Measurements from ENCODE around the gene SESN3. TPM values are rescaled to one million over a fixed set of nuclear protein-coding genes. Genes with fewer than 3 reads are reported as not detected.

The SESN3 gene
- total and polyA plus RNA-seq, 11 donors: 1.0 to 26.5 (median 5.6) TPM

DNA sequence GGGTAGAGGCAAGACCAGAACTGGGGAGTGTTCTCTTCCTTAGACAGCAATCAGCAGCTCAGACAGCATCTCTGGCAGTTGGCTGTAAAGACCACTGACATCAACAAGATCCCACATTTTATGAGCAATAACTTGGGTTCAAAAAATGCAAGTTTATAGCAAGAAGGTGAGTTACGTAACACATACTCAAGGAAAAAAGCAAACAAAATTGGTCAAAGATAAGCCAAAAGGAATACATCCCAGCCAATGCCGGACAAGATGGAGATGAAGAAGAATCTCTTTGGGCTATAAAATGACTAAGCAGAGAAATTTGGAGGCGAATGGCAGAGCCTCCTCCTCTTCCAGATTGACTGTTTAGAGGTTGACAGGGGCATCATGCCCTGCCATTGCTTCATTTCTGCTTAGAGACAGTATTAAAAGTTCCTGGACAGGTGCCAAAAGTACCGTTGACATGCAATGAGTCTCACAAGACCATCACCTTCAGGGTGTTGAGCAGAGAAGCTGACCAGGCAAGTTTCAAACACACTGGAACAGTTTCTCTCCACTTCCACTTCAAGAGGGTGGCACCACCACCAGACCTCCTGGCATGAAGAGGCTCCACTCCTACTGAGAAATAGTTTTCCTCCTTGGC lies 85.5 kb downstream of the SESN3 start:
- TF ChIP-seq, protein P1, sequence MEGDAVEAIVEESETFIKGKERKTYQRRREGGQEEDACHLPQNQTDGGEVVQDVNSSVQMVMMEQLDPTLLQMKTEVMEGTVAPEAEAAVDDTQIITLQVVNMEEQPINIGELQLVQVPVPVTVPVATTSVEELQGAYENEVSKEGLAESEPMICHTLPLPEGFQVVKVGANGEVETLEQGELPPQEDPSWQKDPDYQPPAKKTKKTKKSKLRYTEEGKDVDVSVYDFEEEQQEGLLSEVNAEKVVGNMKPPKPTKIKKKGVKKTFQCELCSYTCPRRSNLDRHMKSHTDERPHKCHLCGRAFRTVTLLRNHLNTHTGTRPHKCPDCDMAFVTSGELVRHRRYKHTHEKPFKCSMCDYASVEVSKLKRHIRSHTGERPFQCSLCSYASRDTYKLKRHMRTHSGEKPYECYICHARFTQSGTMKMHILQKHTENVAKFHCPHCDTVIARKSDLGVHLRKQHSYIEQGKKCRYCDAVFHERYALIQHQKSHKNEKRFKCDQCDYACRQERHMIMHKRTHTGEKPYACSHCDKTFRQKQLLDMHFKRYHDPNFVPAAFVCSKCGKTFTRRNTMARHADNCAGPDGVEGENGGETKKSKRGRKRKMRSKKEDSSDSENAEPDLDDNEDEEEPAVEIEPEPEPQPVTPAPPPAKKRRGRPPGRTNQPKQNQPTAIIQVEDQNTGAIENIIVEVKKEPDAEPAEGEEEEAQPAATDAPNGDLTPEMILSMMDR (IDR thresholded peaks at IDR 0.05): no peak
- no peak for TF ChIP-seq POLR2A (IDR thresholded peaks at IDR 0.05)
- no peaks in the 10 kb centered on the region for H3K9me3 ChIP-seq
- no peak overlapping the region for H3K27ac ChIP-seq
- H3K4me1 ChIP-seq: peaks cover 0 to 29% (median 11%) of the 10 kb centered on the region in 12 donors
- no peaks in the 10 kb centered on the region for H3K36me3 ChIP-seq
- intact Hi-C loops (cut with DNase I): loop anchor here in 4 of 10 donors (5.0 to 10.0 kb wide), 5 partner anchors 33 to 523 kb away; partner anchors contain the start of genes CWC15 (in 2 of the 4) and KDM4D (in 2 of the 4)
- WGBS, 4 donors: 72 to 80% (median 76%) methylated on average over 4 of the region's 4 CpGs
- H3K4me3 ChIP-seq: no peak overlapping the region
- DNase-seq: no peak
- no peaks in the 10 kb centered on the region for H3K27me3 ChIP-seq
- ATAC-seq: no peak

DNA sequence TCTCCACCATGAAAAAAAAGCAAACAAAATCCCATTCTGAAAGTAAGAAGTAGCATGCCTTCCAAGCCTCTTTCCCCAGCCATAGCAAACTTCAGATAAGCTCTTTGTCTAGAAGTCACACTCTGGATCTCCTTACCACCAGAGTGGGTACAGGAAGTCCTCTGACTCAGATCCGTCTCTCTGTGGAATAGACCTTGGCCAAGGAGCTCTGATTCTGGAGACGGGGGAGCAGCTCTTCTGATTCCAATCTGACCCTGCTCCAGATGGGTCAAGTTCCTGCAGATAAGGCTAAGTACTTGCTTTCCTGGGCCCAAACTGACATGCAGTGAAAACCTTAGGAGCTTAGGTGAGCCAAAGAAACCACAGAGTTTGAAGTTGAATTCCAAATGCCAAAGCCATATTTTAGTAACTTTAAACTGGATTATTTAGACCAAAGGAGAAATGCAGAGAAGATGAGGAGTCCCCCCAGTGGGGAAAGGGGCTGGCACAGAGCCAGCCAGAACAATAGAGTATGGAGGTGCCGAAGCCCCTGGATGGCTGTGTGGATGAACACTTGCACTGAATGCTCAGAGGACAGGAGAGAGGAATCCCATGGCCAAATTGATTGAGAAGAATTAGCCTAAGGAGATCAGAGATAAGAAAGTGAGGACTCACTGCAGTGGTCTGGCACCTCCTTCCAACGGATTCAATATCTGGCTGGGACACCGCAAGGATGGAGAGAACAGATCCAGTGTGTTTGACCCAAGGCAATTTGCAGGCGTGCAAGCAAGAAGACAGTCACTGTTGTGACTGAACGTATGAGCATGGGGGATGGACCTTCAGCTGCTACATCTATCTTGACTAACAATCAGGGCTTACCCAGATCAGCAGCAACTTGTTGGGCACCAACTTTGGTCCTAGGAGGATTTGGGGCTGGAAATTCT lies 86.4 kb downstream of the SESN3 start:
- no peak for TF ChIP-seq POLR2A (IDR thresholded peaks at IDR 0.05)
- TF ChIP-seq, protein P1 (IDR thresholded peaks at IDR 0.05): no peak
- Histone ChIP-seq H3K4me3 (no peak overlapping the region), H3K9me3 (no peaks in the 10 kb centered on the region), H3K36me3 (no peaks in the 10 kb centered on the region), H3K27me3 (no peaks in the 10 kb centered on the region), H3K27ac (peak overlapping the region in 1 of 12 donors; percentile 22), H3K4me1 (peaks cover 0 to 20% (median 4%) of the 10 kb centered on the region in 12 donors)
- 59 to 66% (median 66%) methylated on average over 7 of the region's 7 CpGs for WGBS, 4 donors
- intact Hi-C loops (cut with DNase I): loop anchor here in 5 of 10 donors (5.0 to 10.0 kb wide), 6 partner anchors 32 to 522 kb away; partner anchors contain the start of genes CWC15 (in 2 of the 5) and KDM4D (in 2 of the 5)
- DNase-seq (no peak), ATAC-seq (peak in 1 of 4 donors; percentile 21)

DNA sequence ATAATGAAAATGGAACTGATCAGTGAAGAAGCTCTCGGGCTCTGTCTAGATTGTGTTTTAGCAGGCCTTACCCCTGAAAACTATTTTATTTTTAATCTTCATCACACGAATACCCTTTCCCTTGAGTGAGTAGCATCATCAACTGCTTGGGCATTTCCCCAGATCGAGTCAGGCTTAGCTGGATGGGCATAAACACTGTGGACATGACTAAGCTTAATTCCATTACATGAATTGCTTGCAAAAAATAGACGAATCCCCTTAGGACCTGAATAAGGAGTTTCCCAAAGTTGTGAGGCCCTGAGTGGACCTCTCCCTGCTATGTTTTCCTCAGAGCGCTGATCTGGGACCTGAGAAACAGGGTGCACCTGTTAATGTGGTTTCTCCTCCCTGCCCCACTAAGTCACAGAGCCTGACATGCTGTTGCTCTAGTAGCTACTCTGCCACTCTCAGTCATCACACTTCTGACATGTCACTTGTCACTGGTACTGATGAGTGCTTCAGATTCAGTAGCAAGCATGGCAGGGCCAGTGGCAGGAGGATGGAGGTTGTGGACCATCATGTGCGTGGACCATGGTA lies 87.8 kb downstream of the SESN3 start:
- H3K27ac ChIP-seq: no peak overlapping the region
- WGBS, 4 donors: 77 to 91% (median 87%) methylated on average over 6 of the region's 6 CpGs
- intact Hi-C loops (cut with DNase I): loop anchor here in 4 of 10 donors (5.0 to 10.0 kb wide), 3 partner anchors 71 to 518 kb away; partner anchors contain the start of genes CWC15 (in 2 of the 4) and KDM4D (in 2 of the 4)
- no peaks in the 10 kb centered on the region for H3K9me3 ChIP-seq
- H3K27me3 ChIP-seq: no peaks in the 10 kb centered on the region
- H3K4me1 ChIP-seq: peaks cover 0 to 16% (median 0%) of the 10 kb centered on the region in 12 donors
- TF ChIP-seq, protein P1 (IDR thresholded peaks at IDR 0.05): no peak
- no peak for TF ChIP-seq POLR2A (IDR thresholded peaks at IDR 0.05)
- ATAC-seq: no peak
- no peak for DNase-seq
- no peak overlapping the region for H3K4me3 ChIP-seq
- no peaks in the 10 kb centered on the region for H3K36me3 ChIP-seq
